GM18507 (cell line): Measurements from ENCODE around the gene TMEM40.
"Not testable (repeated sequence)": the region's sequence is repeated elsewhere in the genome, so short reads cannot be mapped to it uniquely, and the experiment has no call there.

ENCODE experiments used
- DNase-seq: peaks from one replicate; pipeline ENCODE4 v3.0.0; 2011; ENCODE audit warnings: low read depth; ENCODE audit not compliant: insufficient read length; ENCODE audit errors: extremely low spot score
- FAIRE-seq: peaks from 2 replicates; lab custom pipeline; 2011; peaks lifted over from hg19 to GRCh38; lab: Jason Lieb, UNC

TMEM40 gene

DNA sequence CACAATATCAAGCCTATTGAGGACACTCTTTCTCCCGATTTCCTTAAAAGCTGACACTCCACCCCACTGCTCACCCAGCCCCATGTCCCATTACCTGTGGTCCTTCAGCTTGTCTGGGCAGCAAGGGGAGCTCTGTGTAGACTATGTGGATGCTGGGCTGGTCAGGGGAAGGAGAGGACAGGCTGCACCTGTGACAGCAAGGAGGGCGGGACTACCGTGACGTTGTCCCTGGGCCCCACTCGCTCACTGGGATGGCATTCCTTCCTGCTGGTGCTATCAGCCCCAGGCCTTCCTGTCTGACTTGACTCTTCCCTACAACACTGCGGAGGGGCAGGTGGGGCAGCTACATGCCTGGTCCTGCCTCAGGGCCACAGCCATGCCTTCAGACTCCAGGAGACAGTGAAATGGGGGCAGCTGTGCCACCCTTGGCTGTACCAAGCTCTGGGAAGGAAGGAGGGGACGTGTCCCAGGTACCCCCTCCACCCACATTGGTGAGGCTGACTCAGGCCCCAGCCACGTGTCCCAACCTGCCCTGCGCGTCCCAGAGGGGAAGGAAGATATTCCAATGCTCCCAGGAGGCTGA is at the start of gene TMEM40:
TSS of gene TMEM40 (minus strand) at position 163 of the 583 bp plus-strand sequence. CDS start 9,427 bp downstream, outside the sequence.
- no peak for DNase-seq
- FAIRE-seq, result no peak

DNA sequence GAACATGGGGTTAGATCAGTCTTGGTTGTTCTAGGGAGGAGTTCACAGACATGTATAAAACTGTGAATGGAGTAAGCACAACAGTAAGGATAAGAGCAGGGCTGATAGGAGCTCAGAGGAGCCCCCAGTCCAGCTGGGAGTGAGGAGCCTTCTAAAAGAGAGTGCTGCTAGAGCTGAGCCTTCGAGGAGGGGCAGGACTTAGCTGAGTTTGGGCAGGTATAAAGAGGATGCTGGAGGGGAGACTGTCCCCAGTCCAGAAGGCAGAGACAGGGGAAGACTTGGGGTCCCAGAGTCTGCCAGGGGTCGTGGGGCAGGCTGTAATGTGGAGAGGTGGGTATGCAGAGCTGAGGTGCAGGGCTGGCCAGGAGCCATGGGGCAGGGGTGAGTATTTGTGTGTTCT is 49.5 kb upstream of the TMEM40 start:
- FAIRE-seq, result no peak
- DNase-seq, result no peak

- DNase-seq, result no peak
- no peak for FAIRE-seq
Measured at GRCh38 chr3:12807601-12808359, 48.7 kb upstream of the TMEM40 start.

DNA sequence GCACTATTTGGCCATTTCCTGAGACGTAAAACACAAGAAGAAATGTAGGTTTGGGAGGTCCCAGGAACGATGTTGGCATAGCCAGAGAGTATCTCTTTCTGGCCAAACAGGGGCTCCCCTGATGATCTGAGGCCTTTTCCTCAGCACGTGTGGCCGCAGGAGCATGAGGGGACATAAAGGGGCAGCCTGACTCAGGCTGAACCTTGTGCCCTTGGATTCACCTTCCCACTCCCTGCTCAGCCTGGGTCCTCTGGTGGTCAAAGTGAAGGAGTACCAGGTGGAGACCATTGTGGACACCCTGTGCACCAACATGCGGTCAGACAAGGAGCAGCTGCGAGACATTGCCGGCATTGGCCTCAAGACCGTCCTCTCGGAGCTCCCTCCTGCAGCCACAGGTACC is 48.0 kb upstream of the TMEM40 start:
- FAIRE-seq, result no peak

GRCh38 chr3:12803371-12803770 is 44.3 kb upstream of the TMEM40 start:
- DNase-seq, result no peak
- FAIRE-seq, result no peak

More for the DNA sequence above, 48.0 kb upstream of the TMEM40 start:
- DNase-seq, result no peak

GRCh38 chr3:12799525-12800440 is 40.7 kb upstream of the TMEM40 start:
- FAIRE-seq (no peak), DNase-seq (no peak)

GRCh38 chr3:12798559-12799179 is 39.6 kb upstream of the TMEM40 start:
- DNase-seq (no peak), FAIRE-seq (no peak)

GRCh38 chr3:12797892-12798558 is 39.0 kb upstream of the TMEM40 start:
- no peak for DNase-seq
- no peak for FAIRE-seq

- no peak for FAIRE-seq
- no peak for DNase-seq
Measured at GRCh38 chr3:12797124-12797891, 38.2 kb upstream of the TMEM40 start.

GRCh38 chr3:12796171-12797123 is 37.4 kb upstream of the TMEM40 start, which contains the start of gene CAND2:
Gene CAND2 (plus strand): TSS chr3:12796680. CDS start chr3:12796721, 41 bp downstream.
- DNase-seq, result no peak

DNA sequence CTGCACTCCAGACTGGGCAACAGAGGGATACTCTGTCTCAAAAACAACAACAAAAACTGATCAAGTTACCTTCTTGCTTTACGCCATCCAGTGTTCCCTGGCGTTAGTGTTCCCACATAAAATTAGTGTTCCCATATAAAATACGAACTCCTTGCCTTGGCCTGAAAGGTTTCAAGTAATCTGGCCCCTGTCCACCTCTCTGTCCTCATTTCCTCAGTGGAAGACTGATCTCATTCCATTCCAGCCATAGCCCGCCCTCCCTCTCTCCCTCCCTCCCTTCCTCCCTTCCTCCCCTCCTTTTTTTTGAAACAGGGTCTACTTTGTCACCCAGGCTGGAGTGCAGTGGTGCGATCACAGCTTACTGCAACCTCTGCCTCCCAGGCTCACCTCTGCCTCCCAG is 34.6 kb upstream of the TMEM40 start:
- DNase-seq, result no peak
- FAIRE-seq, result no peak

More at GRCh38 chr3:12796171-12797123, 37.4 kb upstream of the TMEM40 start, which contains the start of gene CAND2:
- FAIRE-seq, result no peak

- DNase-seq (no peak), FAIRE-seq (no peak)
Measured at GRCh38 chr3:12791430-12791829, 32.4 kb upstream of the TMEM40 start.

GRCh38 chr3:12787967-12788690 is 29.1 kb upstream of the TMEM40 start:
- FAIRE-seq, result not testable (repeated sequence)

GRCh38 chr3:12787346-12787745 is 28.3 kb upstream of the TMEM40 start:
- not testable (repeated sequence) for DNase-seq, FAIRE-seq

More at GRCh38 chr3:12787967-12788690, 29.1 kb upstream of the TMEM40 start:
- DNase-seq, result not testable (repeated sequence)

DNA sequence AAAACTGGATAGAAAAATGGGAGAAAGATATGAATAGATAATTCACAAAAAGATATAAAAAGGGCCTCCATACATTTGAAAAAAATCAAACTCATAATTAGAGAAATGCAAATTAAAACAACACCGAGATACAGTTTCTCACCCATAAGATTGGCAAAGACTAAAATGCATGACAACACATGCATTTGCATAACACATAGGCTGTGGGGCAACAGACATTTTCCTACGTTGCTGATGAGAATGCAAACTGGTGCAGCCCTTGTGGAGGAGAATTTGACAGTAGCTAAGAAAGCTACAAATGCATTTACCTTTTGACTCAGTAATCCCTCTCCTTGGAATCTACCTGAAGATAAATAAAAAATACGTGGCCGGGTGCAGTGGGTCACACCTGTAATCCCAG is 26.0 kb upstream of the TMEM40 start:
- DNase-seq, result no peak
- FAIRE-seq, result no peak

DNA sequence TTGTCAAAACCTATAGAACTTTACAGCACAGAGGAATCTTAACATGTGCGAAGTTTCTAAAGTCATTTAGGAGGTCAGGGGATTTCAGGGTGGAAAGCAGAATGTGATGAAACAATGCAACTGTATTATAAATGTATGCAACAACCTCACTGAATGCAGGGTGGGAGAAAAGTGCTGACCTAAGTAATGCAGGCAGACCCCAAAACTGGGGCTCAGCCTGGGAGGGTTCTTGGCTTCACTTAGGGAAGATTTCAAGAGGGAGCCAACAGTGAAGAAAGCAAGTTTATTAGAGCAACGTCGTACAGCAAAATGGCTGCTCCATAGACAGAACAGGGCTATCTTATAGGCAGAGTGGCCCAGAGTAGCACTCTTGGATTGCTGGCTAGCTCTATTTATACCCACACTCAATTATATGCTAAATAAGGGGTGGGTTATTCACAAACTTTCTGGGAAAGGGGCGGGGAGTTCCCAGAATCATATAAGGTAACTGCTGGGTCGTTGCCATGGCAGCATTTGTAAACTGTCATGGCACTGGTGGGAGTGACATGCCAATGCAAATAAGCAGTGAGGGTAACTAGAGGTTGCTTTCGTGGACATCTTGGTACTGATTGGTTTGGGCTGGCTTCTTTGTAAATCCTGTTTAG is 23.2 kb upstream of the TMEM40 start:
- DNase-seq, result no peak

More for the DNA sequence above, 23.2 kb upstream of the TMEM40 start:
- FAIRE-seq, result no peak
